RWPE2 (cell line): ENCODE measurements around the gene ADAMTS17.

Source experiments
- ATAC-seq: fragments of 200-7000 bp; cut with Tn5 transposase; 3 replicates; pipeline ENCODE4 v1.9.1; 2021; ENCODE audit warnings: low read depth
- DNase-seq: peaks from one replicate; pipeline ENCODE4 v3.0.0-alpha.2; 2020; ENCODE audit warnings: low spot score
- H3K27ac ChIP-seq: fragments of 450-650 bp; 2 replicates; pipeline ENCODE4 v1.5.1; 2017; ENCODE audit warnings: mild to moderate bottlenecking; ENCODE audit not compliant: poor library complexity, severe bottlenecking
- H3K27me3 ChIP-seq: fragments of 250-450 bp; sonication (Bioruptor Pico); 2 replicates; pipeline ENCODE4 v1.5.1; 2021; ENCODE audit warnings: mild to moderate bottlenecking, moderate library complexity; ENCODE audit not compliant: insufficient read depth, poor library complexity, severe bottlenecking
- H3K36me3 ChIP-seq: fragments of 250-450 bp; sonication (Bioruptor Pico); 2 replicates; pipeline ENCODE4 v1.5.1; 2020; ENCODE audit warnings: low read depth, mild to moderate bottlenecking, moderate library complexity
- H3K4me1 ChIP-seq: fragments of 250-450 bp; sonication (Bioruptor Pico); 2 replicates; pipeline ENCODE4 v1.5.1; 2021; ENCODE audit warnings: mild to moderate bottlenecking, moderate library complexity; ENCODE audit not compliant: insufficient read depth, poor library complexity, severe bottlenecking
- H3K4me3 ChIP-seq: fragments of 250-450 bp; sonication (Bioruptor Pico); 2 replicates; pipeline ENCODE4 v1.5.1; 2021; ENCODE audit warnings: mild to moderate bottlenecking, moderate library complexity; ENCODE audit not compliant: severe bottlenecking
- H3K9me3 ChIP-seq: fragments of 250-450 bp; sonication (Bioruptor Pico); 2 replicates; pipeline ENCODE4 v1.5.1; 2021; ENCODE audit warnings: mild to moderate bottlenecking, moderate library complexity; ENCODE audit not compliant: severe bottlenecking
- TF ChIP-seq, protein P1 (sequence below): fragments of 450-650 bp; IDR thresholded peaks from one replicate; pipeline ENCODE4 v1.5.1; 2017; ENCODE audit warnings: mild to moderate bottlenecking, moderate library complexity; ENCODE audit not compliant: poor library complexity, severe bottlenecking

Gene ADAMTS17

DNA sequence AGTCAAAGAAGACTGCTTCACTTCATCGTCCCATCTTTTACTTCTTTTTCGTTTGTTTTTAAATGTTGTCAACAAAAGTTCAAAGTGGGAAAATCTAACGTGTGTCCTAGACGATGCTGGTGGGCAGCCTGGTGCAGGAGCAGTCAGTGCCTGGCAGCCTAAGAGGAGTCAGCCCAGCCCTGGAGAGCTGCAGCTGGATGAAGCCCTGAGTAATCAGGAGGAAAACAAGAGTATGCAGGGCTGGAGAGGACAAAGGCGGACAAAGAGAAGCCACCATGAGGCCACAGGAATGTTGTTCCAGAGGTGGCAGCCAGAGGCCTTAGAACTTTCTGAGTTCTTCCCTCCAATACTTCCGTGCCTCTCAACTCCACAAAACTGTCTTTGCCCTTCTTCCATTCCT is 5.7 kb downstream of the ADAMTS17 start:
- DNase-seq (no peak), ATAC-seq (no peak)
- no peak overlapping the region for H3K27ac ChIP-seq
- peaks cover 7% of the 10 kb centered on the region for H3K27me3 ChIP-seq
- no peaks in the 10 kb centered on the region for H3K4me1 ChIP-seq
- H3K36me3 ChIP-seq: no peaks in the 10 kb centered on the region
- TF ChIP-seq, protein P1, sequence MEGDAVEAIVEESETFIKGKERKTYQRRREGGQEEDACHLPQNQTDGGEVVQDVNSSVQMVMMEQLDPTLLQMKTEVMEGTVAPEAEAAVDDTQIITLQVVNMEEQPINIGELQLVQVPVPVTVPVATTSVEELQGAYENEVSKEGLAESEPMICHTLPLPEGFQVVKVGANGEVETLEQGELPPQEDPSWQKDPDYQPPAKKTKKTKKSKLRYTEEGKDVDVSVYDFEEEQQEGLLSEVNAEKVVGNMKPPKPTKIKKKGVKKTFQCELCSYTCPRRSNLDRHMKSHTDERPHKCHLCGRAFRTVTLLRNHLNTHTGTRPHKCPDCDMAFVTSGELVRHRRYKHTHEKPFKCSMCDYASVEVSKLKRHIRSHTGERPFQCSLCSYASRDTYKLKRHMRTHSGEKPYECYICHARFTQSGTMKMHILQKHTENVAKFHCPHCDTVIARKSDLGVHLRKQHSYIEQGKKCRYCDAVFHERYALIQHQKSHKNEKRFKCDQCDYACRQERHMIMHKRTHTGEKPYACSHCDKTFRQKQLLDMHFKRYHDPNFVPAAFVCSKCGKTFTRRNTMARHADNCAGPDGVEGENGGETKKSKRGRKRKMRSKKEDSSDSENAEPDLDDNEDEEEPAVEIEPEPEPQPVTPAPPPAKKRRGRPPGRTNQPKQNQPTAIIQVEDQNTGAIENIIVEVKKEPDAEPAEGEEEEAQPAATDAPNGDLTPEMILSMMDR: no peak
- no peaks in the 10 kb centered on the region for H3K9me3 ChIP-seq
- H3K4me3 ChIP-seq: no peak overlapping the region

DNA sequence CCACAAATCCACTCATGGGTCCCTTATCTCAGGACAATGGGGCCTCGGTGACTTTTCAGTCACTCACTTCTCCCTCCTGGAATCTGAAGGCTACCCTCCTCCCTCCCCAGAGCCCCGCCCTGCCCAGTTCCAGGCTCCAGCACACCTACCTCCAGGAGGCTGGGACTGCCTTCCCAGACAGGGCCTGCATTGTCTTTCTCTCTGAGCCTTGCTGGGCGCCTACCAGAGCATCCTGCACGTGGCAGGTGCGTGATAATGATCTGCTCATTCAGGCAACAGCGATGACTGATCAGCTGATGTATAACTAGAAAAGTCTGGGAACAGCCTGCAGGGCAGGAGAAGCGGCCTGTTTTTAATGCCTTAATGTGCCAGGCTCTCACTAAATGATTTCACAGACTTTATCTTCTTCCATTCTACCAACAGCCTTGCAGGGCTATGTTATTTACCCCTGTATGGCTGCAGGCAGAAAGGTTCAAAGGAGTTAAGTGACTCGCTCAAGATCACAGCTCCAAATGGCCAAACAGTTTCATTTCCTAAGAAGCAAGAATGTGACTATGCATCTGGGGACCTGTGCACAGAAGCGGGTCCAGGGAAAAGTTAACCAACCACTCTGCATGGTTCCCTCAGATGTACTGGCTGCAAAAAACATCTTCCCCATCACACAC is 6.3 kb downstream of the ADAMTS17 start:
- DNase-seq: no peak
- Histone ChIP-seq H3K36me3 (no peaks in the 10 kb centered on the region), H3K27me3 (peaks cover 4% of the 10 kb centered on the region), H3K9me3 (no peaks in the 10 kb centered on the region), H3K27ac (no peak overlapping the region), H3K4me1 (no peaks in the 10 kb centered on the region), H3K4me3 (no peak overlapping the region)
- no peak for ATAC-seq
- TF ChIP-seq, protein P1: no peak

DNA sequence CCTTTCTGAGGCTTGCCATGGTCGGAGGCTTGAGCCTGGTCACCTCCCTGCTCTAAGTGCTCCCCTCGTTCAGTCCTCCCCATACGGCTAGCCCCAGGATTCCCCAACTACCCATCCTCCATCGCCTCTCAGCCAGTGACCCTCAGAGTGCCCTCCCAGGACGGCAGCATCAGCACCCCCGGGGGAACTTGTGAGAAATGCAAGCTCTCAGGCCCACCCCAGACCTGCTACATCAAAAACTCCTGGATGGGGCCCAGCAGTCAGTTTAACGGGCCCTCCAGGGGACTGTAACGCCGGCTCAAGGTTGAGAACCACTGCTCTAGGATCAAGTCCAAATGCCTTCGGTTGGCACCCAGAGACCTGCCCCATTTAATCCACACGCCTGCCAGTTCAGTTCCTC is 6.9 kb downstream of the ADAMTS17 start:
- Histone ChIP-seq H3K4me1 (no peaks in the 10 kb centered on the region), H3K27ac (no peak overlapping the region), H3K4me3 (no peak overlapping the region), H3K9me3 (no peaks in the 10 kb centered on the region), H3K27me3 (no peaks in the 10 kb centered on the region), H3K36me3 (no peaks in the 10 kb centered on the region)
- TF ChIP-seq, protein P1: no peak
- ATAC-seq (no peak), DNase-seq (no peak)

DNA sequence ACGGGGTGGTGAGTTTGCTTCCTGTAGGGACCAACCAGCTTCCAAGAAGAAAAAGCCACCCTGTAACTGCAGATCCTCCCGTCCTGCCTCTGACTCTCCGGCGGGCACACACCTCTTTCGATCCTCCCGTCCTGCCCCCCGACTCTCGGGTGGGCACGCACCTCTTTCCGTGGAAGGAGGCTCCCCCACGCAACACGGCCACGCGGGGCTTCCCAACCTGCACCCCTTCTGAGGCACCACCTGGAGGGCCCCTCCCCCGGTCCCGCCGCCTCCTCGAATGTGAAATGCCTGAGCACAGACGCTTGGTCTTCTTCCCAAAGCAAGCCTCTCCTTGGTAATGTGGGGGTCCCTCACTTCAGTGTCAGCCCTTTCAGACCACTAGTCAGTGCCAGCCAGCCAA is 7.3 kb downstream of the ADAMTS17 start:
- Histone ChIP-seq H3K27ac (no peak overlapping the region), H3K9me3 (no peaks in the 10 kb centered on the region), H3K36me3 (no peaks in the 10 kb centered on the region), H3K4me3 (no peak overlapping the region), H3K4me1 (no peaks in the 10 kb centered on the region), H3K27me3 (no peaks in the 10 kb centered on the region)
- DNase-seq (no peak), ATAC-seq (no peak)
- TF ChIP-seq, protein P1: no peak

DNA sequence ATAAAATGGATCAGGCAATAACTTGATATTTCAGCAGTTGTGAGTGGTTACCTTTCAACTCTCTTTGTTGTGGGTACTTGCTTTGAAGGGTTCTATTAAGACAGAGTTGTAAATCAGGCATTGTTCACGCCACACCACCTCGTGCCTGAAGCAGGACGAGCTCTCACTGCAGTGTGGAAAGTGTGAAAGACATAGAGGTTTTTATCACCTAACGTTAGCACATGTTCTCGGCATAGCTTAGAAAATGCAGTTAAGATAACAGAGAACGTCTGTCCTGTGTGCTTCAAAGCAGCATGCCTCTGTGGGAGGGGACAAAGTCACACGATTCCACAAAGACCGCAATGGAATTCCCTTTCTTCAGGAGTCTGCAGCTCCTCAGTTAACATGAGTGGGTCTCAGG is 7.8 kb downstream of the ADAMTS17 start:
- no peaks in the 10 kb centered on the region for H3K9me3 ChIP-seq
- TF ChIP-seq, protein P1: no peak
- no peaks in the 10 kb centered on the region for H3K27me3 ChIP-seq
- H3K4me1 ChIP-seq: no peaks in the 10 kb centered on the region
- no peaks in the 10 kb centered on the region for H3K36me3 ChIP-seq
- ATAC-seq (no peak), DNase-seq (no peak)
- H3K4me3 ChIP-seq: no peak overlapping the region
- no peak overlapping the region for H3K27ac ChIP-seq
